RPMI8226 (cell line): ENCODE measurements around the gene SMPD2.
"Not testable (repeated sequence)": the region's sequence is repeated elsewhere in the genome, so short reads cannot be mapped to it uniquely, and the experiment has no call there.

ENCODE experiments used
- DNase-seq: peaks from one replicate; pipeline ENCODE4 v3.0.0-alpha.2; 2015

The SMPD2 gene

DNA sequence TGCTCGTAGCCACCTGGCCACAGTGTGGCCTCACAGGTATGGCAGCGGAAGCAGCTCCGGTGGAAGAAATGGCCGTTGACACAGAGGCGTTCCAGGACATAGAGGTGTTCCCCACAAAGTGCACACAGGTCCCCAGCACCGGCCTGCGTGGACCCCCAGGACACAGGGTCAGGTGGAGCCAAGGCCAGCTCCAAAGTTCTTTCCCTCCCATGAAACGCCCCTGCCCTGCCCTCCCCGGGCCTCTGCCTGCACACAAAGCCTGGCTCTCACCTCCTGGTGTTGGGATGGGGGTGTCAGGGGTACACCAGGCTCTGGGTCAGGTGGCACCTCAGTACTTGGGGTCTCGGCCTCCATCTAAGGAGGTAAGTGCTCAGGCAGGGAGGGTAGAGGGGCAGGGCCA is 6.6 kb downstream of the SMPD2 start:
- DNase-seq: no peak

- no peak for DNase-seq
Observed at GRCh38 chr6:109447878-109448555, 7.5 kb downstream of the SMPD2 start.

GRCh38 chr6:109448615-109449014 is 8.1 kb downstream of the SMPD2 start:
- DNase-seq: no peak

DNA sequence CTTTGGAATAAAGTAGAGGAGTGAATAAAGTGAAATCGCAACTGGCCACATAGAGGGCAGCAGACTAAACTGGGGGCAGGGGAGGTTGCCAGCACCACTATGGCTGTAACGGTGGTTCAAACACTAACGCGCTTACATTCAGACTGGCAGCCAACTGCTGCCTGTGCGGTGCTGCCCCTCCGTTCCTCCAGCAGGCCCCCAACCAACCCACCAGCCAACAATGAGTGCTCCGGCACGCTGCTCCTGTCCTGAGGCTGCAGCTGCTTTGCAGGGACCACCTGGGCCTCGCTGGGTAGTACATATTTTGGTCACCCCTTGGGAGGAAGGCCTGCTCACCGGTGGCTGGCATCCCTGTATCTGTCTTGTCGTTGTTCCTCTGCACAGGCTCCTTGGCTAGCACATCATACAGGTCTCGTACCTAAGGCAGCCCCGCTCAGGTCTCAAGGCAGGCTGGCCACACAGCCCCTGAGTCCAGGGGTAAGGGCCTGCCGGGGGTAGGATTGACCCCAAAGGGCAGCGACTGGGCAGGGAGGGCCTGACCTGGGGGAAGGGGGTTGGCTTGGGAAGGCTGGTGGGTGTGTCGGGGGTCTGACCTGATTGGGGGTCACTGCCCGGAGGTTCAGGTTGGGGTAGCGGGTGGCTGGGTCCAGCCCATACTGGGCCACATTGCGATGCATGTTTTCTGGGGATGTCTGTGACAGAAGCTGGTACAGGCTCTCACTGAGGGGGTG is 8.7 kb downstream of the SMPD2 start:
- no peak for DNase-seq

DNA sequence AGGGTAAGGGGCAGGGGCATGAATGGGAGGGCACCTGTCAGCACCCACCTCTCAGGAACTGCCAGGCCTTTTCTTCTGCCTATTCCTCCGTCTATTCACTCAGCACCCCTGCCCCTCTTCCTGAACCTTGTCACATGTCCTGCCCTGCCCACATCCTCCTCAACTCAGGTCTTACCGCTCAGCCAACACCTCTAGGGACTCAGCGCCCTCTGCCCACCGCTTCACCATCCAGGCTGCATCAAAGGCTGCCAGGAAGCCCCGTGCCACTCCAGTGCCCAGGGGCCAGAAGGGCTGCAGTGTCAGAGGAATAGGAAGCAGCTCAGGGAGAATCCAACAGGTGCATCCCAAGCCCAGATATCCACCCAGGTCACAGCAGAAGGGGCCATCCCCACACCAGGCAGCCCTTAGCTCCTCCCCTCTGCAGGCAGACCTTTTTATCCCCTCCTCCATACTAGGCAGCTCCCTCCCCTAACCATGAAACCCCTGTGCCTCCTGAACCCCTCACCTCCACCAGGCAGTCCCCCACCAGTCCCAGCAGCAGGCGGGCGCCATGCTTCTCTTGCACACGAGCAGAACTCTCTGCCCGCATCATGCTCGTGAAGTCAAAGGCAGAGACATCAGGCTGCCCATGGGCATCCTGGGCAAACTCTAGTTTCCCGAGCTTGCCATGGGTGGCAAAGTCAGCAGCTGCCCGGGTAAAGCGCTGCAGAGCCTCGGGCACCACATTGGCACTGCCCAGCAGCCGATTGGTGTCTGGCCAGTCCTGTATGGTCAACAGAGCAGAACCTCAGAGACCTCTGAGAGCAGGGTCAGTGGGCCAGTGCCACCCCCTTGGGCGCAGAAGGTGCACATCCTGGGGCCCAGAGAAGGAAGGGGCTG is 9.5 kb downstream of the SMPD2 start:
- no peak for DNase-seq

DNA sequence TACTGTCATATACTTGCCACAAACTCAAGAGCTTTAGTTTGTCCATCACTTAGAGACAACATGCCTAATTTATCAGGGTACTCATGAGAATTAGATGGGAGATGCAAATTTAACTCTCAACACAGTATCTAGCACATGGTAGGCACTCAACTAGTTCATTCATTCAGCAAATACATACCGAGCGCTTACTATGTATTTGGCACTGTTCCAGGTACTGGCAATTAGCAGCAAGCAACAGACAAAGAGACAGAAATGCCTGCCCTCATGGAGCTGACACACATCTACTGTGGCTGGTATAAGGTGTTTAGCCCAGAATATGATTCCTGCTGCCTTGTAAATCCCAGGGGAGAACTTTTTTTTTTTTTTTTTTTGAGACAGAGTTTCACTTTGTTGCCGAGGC is 10.3 kb downstream of the SMPD2 start:
- DNase-seq: no peak

DNA sequence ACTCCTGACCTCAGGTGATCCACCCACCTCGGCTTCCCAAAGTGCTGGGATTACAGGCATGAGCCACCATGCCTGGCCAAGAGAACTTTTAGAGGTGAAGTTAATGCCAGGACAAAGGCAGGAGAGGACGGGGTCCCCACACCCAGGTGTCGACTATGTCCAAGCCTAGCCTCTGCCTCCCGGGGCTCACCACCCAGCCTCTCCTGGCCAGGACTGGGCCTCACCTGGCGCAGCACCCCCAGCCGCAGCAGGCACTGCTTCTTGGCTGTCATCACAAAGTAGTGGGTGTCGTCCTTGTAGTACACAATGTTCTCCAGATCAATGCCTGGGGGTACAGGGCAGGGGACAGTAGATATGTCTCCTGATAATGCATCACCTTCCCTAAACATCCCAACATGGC is 10.9 kb downstream of the SMPD2 start:
- DNase-seq: no peak

GRCh38 chr6:109452181-109452580 is 11.7 kb downstream of the SMPD2 start:
- DNase-seq: no peak

DNA sequence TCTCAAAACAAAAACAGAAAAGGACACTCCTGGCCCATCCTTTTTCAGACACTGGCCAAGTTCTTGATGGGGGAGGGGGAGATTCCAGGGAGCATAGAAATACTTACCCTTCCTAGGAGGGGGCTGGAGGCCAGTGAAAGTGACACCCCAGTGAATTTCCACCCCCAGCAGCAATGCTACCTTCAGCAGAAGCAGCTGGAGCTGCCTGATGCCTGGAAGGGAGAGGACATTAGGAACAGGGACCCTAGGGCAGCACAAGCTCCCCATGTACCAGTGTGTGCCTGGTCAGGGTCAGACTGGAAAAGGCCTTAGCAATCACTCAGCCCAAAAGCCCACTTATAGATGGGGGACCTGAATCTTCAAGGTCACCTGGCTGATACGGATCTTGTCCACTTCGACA is 12.6 kb downstream of the SMPD2 start:
- no peak for DNase-seq

GRCh38 chr6:109453594-109454495 is 13.3 kb downstream of the SMPD2 start:
- no peak for DNase-seq

- peak; percentile 51 for DNase-seq
Observed at GRCh38 chr6:109454496-109455436, 14.2 kb downstream of the SMPD2 start.

- peak; percentile 72 for DNase-seq
Observed at GRCh38 chr6:109455437-109456110, 15.1 kb downstream of the SMPD2 start, which contains the start of gene MICAL1. TSS of gene MICAL1 (minus strand) at chr6:109455772. CDS start at chr6:109454196, 1,576 bp downstream.

DNA sequence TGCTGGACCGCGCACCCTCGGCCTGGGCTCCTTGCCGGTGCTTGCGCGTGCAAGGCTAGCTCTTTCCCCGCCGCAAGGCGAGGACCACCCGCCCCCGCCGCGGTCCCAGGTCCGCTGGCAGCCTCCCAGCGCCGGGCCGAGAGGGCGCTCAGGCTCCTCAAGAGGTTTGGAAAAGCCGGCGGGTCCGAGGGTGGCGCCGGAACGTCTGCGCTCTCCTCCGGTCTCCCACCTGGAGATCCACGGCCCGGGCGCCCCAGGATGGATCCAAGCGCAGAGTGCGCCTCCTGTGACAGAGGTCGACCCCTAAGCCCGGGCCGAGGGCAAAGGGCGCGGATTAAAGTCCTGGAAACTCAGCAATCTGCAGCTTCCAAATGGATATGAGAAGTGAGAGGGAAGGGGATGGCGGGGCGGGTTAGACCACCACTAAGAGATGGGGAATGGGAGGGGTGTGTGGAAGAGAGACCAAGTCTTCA is 15.6 kb downstream of the SMPD2 start:
- no peak for DNase-seq

DNA sequence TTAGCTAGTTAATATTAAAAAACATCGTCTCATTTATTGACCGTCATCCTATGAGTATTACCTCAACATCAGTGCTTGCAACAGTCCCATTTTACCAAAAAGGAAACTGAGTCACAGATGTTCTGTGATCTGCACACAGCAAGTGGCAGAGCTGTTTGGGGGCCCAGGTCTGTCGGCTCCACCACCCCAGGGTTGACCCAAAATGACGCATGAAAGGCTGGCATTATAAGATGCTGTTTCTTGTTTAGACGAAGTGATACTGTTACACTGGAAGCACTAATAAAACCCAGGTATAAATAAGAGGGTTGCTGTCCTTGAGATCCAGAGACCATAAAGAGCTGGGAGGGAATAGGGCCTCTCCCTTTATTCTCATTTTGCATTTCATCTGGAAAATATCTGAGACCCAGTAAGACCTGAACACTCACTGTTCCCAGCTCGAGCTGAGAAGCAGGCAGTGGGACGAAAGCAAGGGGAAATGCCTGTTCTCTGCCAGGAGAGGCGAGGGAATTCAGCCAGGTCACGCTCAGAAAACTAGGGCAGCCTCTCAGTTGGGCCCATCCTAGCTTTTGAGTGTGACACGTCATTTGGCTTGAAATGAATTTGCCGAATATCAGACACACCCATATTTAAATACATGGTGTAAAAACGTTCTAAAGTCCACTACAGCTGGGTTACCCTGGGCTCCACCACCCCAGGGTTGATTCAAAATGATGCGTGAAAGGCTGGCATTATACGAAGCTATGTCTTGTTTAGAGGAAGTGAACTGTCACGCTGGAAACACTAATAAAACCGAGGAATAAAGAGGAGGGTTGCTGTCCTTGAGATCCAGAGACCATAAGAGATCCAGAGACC is 16.4 kb downstream of the SMPD2 start:
- DNase-seq: no peak

DNA sequence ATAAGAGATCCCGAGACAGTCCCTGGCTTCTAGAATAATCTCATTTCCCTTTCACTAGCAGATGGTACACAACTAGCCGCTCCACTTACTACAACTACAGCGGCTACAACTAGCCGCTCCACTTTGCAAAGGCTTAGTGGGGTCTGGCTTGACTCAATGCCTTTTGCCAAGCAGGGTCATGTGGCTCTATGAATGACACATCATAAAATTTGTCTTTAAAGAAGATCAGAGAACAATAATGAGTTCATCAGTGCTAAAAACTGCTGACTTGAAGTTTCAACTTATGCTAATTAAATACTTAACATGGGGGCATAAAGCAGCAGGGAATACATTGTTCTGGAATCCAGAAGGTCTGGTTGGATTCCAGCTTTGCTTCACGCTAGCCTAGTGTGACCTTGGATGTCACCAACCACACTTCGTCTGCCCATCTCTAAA is 17.1 kb downstream of the SMPD2 start:
- no peak for DNase-seq

- no peak for DNase-seq
Observed at GRCh38 chr6:109458774-109459531, 18.4 kb downstream of the SMPD2 start.

- no peak for DNase-seq
Observed at GRCh38 chr6:109460161-109460829, 19.8 kb downstream of the SMPD2 start.

- not testable (repeated sequence) for DNase-seq
Observed at GRCh38 chr6:109461205-109461604, 20.7 kb downstream of the SMPD2 start.
